CD4-positive, alpha-beta memory T cell (primary cell): ENCODE results near the gene PRPF6. TPM values are rescaled to one million over a fixed set of nuclear protein-coding genes. Genes with fewer than 3 reads are reported as not detected.
A peak's percentile ranks its signal among the peaks of the same experiment; 100 is the strongest.

Experiments
- CTCF ChIA-PET: fragments of 350-600 bp; sonication (Branson Sonifier 250); formaldehyde crosslinking; loops from one replicate; lab custom pipeline; 2021; ENCODE audit warnings: inconsistent platforms; ENCODE audit not compliant: partially characterized antibody; lab: Charles Lee
- POLR2A ChIA-PET: fragments of 350-600 bp; sonication (Branson Sonifier 250); formaldehyde crosslinking; loops from one replicate; lab custom pipeline; 2021; ENCODE audit not compliant: partially characterized antibody; lab: Charles Lee
- DNase-seq, 5 donors: peaks; one replicate each; pipeline versions ENCODE4 v3.0.0 to v3.0.0-alpha.2; 2020 to 2022; ENCODE audit warnings: mixed read lengths in 1 of 5
- H3K27ac ChIP-seq: one replicate; pipeline ENCODE4 v1.7.0; 2013; ENCODE audit warnings: low read depth, low read length
- H3K27me3 ChIP-seq: 2 replicates; pipeline ENCODE4 v1.7.0; 2013; ENCODE audit warnings: mild to moderate bottlenecking, low read length, moderate library complexity; ENCODE audit not compliant: insufficient read depth
- H3K36me3 ChIP-seq: 2 replicates; pipeline ENCODE4 v1.7.0; 2013; ENCODE audit warnings: mild to moderate bottlenecking, low read length, moderate library complexity; ENCODE audit not compliant: insufficient read depth
- H3K4me1 ChIP-seq: 2 replicates; pipeline ENCODE4 v1.7.0; 2013; ENCODE audit warnings: mild to moderate bottlenecking, low read length, moderate library complexity; ENCODE audit not compliant: insufficient read depth
- H3K4me3 ChIP-seq, 2 donors: one replicate each; pipeline ENCODE4 v1.7.0; 2013; ENCODE audit warnings: low read length in 2 of 2, mild to moderate bottlenecking in 1 of 2
- H3K9me3 ChIP-seq, 2 donors: one replicate each; pipeline ENCODE4 v1.7.0; 2013; ENCODE audit warnings: low read length in 2 of 2, control low read depth in 1 of 2; ENCODE audit not compliant: control insufficient read depth in 1 of 2
- H3K27ac Mint-ChIP-seq, 7 donors: one replicate each; pipeline ENCODE4 v1.8.0; 2020 to 2021; ENCODE audit warnings: mixed read lengths in 7 of 7, mild to moderate bottlenecking in 6 of 7, inconsistent platforms in 3 of 7, moderate library complexity in 3 of 7
- H3K27me3 Mint-ChIP-seq, 2 donors: one replicate each; pipeline ENCODE4 v1.8.0; 2020 to 2021; ENCODE audit warnings: mixed read lengths in 2 of 2
- H3K36me3 Mint-ChIP-seq, 2 donors: one replicate each; pipeline ENCODE4 v1.8.0; 2020 to 2021; ENCODE audit warnings: mixed read lengths in 2 of 2, inconsistent platforms in 1 of 2, mild to moderate bottlenecking in 1 of 2
- H3K4me1 Mint-ChIP-seq, 4 donors: one replicate each; pipeline ENCODE4 v1.8.0; 2020 to 2021; ENCODE audit warnings: mixed read lengths in 4 of 4, mild to moderate bottlenecking in 1 of 4
- H3K4me3 Mint-ChIP-seq, 8 donors: one replicate each; pipeline ENCODE4 v1.8.0; 2020 to 2021; ENCODE audit warnings: mixed read lengths in 8 of 8, mild to moderate bottlenecking in 7 of 8, moderate library complexity in 6 of 8, inconsistent platforms in 3 of 8
- H3K9me3 Mint-ChIP-seq, 8 donors: one replicate each; pipeline ENCODE4 v1.8.0; 2020 to 2021; ENCODE audit warnings: mixed read lengths in 8 of 8, mild to moderate bottlenecking in 5 of 8, inconsistent platforms in 3 of 8, moderate library complexity in 1 of 8
- intact Hi-C: fragments of 100-400 bp; cut with micrococcal nuclease; formaldehyde crosslinking; loops from one replicate; pipeline ENCODE4 v1.15.1; 2023
- polyA plus RNA-seq, 2 donors: library from polyadenylated mRNA; unstranded; fragments of 300-500 nt; fragmentation: Illumina TruSeq; gene quantifications; one replicate each; pipeline ENCODE4 v1.2.3, GENCODE V29; 2021
- total RNA-seq, 2 experiments: library from RNA; stranded (reverse); gene quantifications; one replicate each; pipeline ENCODE4 v1.2.3, GENCODE V29; 2021

Gene PRPF6
- total and polyA plus RNA-seq, 4 experiments from 2014 or later = 63.8 to 101 (median 87.5) TPM

- no peaks in the 10 kb centered on the region for H3K27me3 Mint-ChIP-seq
- H3K4me1 Mint-ChIP-seq = peaks cover 10 to 61% (median 34%) of the 10 kb centered on the region in 4 donors
Observed at GRCh38 chr20:64079273-64080012, 98.5 kb downstream of the PRPF6 start, which contains the start of gene RGS19. Gene RGS19, minus strand, starts transcription at chr20:64079518. Its CDS starts 2,632 bp downstream, at chr20:64076886.

GRCh38 chr20:64080013-64080812, 99.3 kb downstream of the PRPF6 start, which contains the start of gene OPRL1:
Gene OPRL1, plus strand, starts transcription at chr20:64080082. Its CDS starts 12,639 bp downstream, at chr20:64092721.
- no peaks in the 10 kb centered on the region for H3K27me3 ChIP-seq
- peaks cover 9% of the 10 kb centered on the region for H3K36me3 ChIP-seq
- Mint-ChIP-seq H3K27ac (peak within 1 kb of the TSS; percentile 83 to 94 (median 92)), H3K9me3 (no peaks in the 10 kb centered on the region), H3K27me3 (no peaks in the 10 kb centered on the region), H3K4me3 (peak within 1 kb of the TSS; percentile 86 to 95 (median 90)), H3K36me3 (peaks cover 0 to 15% of the 10 kb centered on the region in 2 donors), H3K4me1 (peaks cover 11 to 62% (median 37%) of the 10 kb centered on the region in 4 donors)
- H3K27ac ChIP-seq = peak within 1 kb of the TSS; percentile 74
- ChIA-PET CTCF (interaction anchor here (1.0 to 5.2 kb wide), 6 partner anchors 18 to 176 kb away, joined by 3 to 73 read pairs (median 5); no protein-coding TSS in a partner anchor), POLR2A (interaction anchor here (0.9 to 3.5 kb wide), 14 partner anchors 10 to 1076 kb away, joined by 3 to 29 read pairs (median 6); partner anchors contain the start of genes LIME1, PCMTD2, PPDPF and TCEA2)
- peaks cover 48% of the 10 kb centered on the region for H3K4me1 ChIP-seq
- intact Hi-C loops = no loop called here
- peak within 1 kb of the TSS; percentile 73 to 97 for H3K4me3 ChIP-seq
- peak; percentile 50 to 86 (median 57) for DNase-seq
- no peaks in the 10 kb centered on the region for H3K9me3 ChIP-seq

More at GRCh38 chr20:64079273-64080012, 98.5 kb downstream of the PRPF6 start, which contains the start of gene RGS19:
- intact Hi-C loops = loop anchor here (2.0 kb wide), 1 partner anchor 175 kb away; the partner anchor contains the start of gene PCMTD2
- Mint-ChIP-seq H3K36me3 (peaks cover 0 to 19% of the 10 kb centered on the region in 2 donors), H3K9me3 (no peaks in the 10 kb centered on the region), H3K27ac (peak within 1 kb of the TSS; percentile 83 to 93 (median 92)), H3K4me3 (peak within 1 kb of the TSS; percentile 86 to 95 (median 90))
- H3K27ac ChIP-seq = peak within 1 kb of the TSS; percentile 74
- peak within 1 kb of the TSS; percentile 73 to 97 for H3K4me3 ChIP-seq
- H3K9me3 ChIP-seq = no peaks in the 10 kb centered on the region
- peaks cover 47% of the 10 kb centered on the region for H3K4me1 ChIP-seq
- H3K27me3 ChIP-seq = no peaks in the 10 kb centered on the region
- peaks cover 13% of the 10 kb centered on the region for H3K36me3 ChIP-seq
- ChIA-PET CTCF (interaction anchor here (0.7 to 2.2 kb wide), 7 partner anchors 10 to 177 kb away, joined by 3 to 7 read pairs (median 4); no protein-coding TSS in a partner anchor), POLR2A (interaction anchor here (0.9 to 3.5 kb wide), 15 partner anchors 9 to 1075 kb away, joined by 3 to 29 read pairs (median 7); partner anchors contain the start of genes LIME1, PCMTD2, PPDPF and PRPF6)
- peak; percentile 64 to 80 (median 67) for DNase-seq

GRCh38 chr20:64080813-64081623, 100.1 kb downstream of the PRPF6 start:
- Histone ChIP-seq H3K36me3 (peaks cover 5% of the 10 kb centered on the region), H3K27me3 (no peaks in the 10 kb centered on the region), H3K4me1 (peaks cover 42% of the 10 kb centered on the region), H3K9me3 (no peaks in the 10 kb centered on the region), H3K27ac (peak overlapping the region; percentile 63), H3K4me3 (no peak overlapping the region)
- peak overlapping the region; percentile 76 to 86 (median 81) for H3K4me3 Mint-ChIP-seq
- H3K27ac Mint-ChIP-seq = peak overlapping the region; percentile 82 to 94 (median 89)
- ChIA-PET POLR2A (interaction anchor here (3.3 kb wide), 1 partner anchor 344 kb away, joined by 22 read pairs; the partner anchor contains the start of gene LIME1), CTCF (interaction anchor here (0.5 to 5.2 kb wide), 5 partner anchors 20 to 41 kb away, joined by 3 to 73 read pairs (median 6); no protein-coding TSS in a partner anchor)
- no peak for DNase-seq
- peaks cover 11 to 56% (median 34%) of the 10 kb centered on the region in 4 donors for H3K4me1 Mint-ChIP-seq
- no peaks in the 10 kb centered on the region for H3K27me3 Mint-ChIP-seq
- peaks cover 0 to under 1% (median 0%) of the 10 kb centered on the region in 8 donors for H3K9me3 Mint-ChIP-seq
- peaks cover 0 to 10% of the 10 kb centered on the region in 2 donors for H3K36me3 Mint-ChIP-seq
- intact Hi-C loops = no loop called here

GRCh38 chr20:64081624-64081964, 100.7 kb downstream of the PRPF6 start:
- intact Hi-C loops = no loop called here
- ChIA-PET POLR2A (no interaction called here), CTCF (interaction anchor here (0.5 to 5.2 kb wide), 5 partner anchors 12 to 41 kb away, joined by 3 to 73 read pairs (median 3); no protein-coding TSS in a partner anchor)
- Mint-ChIP-seq H3K36me3 (peaks cover 0 to 8% of the 10 kb centered on the region in 2 donors), H3K27me3 (no peaks in the 10 kb centered on the region), H3K4me1 (peaks cover 11 to 56% (median 31%) of the 10 kb centered on the region in 4 donors), H3K27ac (peak overlapping the region in 5 of 7 donors; percentile 17 to 89 (median 65)), H3K9me3 (peaks cover 0 to 5% (median 0%) of the 10 kb centered on the region in 8 donors), H3K4me3 (peak overlapping the region; percentile 46 to 86 (median 62))
- Histone ChIP-seq H3K36me3 (no peaks in the 10 kb centered on the region), H3K27me3 (no peaks in the 10 kb centered on the region), H3K27ac (no peak overlapping the region), H3K4me1 (peaks cover 37% of the 10 kb centered on the region), H3K4me3 (no peak overlapping the region), H3K9me3 (no peaks in the 10 kb centered on the region)
- no peak for DNase-seq

GRCh38 chr20:64082126-64082731, 101.3 kb downstream of the PRPF6 start:
- Mint-ChIP-seq H3K27me3 (no peaks in the 10 kb centered on the region), H3K27ac (peak overlapping the region in 5 of 7 donors; percentile 17 to 89 (median 25)), H3K9me3 (peaks cover 0 to 8% (median 0%) of the 10 kb centered on the region in 8 donors), H3K4me1 (peaks cover 11 to 53% (median 29%) of the 10 kb centered on the region in 4 donors), H3K4me3 (peak overlapping the region in 7 of 8 donors; percentile 48 to 86 (median 66)), H3K36me3 (peaks cover 0 to 8% of the 10 kb centered on the region in 2 donors)
- no peak for DNase-seq
- no peak overlapping the region for H3K27ac ChIP-seq
- peaks cover 30% of the 10 kb centered on the region for H3K4me1 ChIP-seq
- intact Hi-C loops = no loop called here
- H3K36me3 ChIP-seq = no peaks in the 10 kb centered on the region
- H3K4me3 ChIP-seq = no peak overlapping the region
- POLR2A ChIA-PET = interaction anchor here (0.5 to 1.7 kb wide), 3 partner anchors 65 to 193 kb away, joined by 3 read pairs; no protein-coding TSS in a partner anchor
- H3K9me3 ChIP-seq = no peaks in the 10 kb centered on the region
- no peaks in the 10 kb centered on the region for H3K27me3 ChIP-seq
- CTCF ChIA-PET = interaction anchor here (0.8 to 5.2 kb wide), 6 partner anchors 13 to 102 kb away, joined by 3 to 73 read pairs (median 5); partner anchors contain the start of gene SAMD10
